GM20000 (cell line): ENCODE results near the gene LRRFIP1.

Experiments used
- DNase-seq: peaks from one replicate; pipeline ENCODE4 v3.0.0; 2012; ENCODE audit warnings: low spot score
- TF ChIP-seq, protein P1 (sequence below): IDR thresholded peaks from 2 replicates; pipeline ENCODE4 v1.5.1; 2012; ENCODE audit warnings: mild to moderate bottlenecking, control low read depth; ENCODE audit errors: extremely low read depth, missing control alignments

LRRFIP1 gene

DNA sequence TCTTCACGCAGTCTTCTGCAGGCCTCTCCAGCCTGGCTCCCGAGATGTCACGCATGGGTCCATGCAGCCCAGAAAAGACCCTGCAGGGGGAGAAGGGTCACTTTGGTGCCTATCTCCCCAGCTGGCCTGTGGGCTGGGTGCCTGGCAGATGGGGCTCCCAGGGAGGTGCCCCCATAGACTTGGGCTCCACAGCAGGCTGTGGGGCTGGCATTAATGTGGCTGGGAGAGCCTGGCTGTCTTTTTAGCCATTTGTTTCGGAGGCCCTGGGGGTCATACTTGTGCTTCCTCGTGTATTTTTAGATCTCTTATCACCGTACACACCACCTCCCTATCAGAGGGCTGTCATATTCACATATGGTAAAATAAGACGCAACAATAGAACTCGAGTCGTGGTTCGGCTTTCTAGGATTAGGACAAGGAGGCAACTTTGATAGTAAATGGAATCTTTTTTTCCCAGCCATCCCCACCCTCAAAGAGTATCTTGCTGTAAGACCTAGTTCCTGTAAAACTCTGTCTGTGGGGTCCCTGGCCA is 74.5 kb downstream of the LRRFIP1 start:
- DNase-seq: no peak
- TF ChIP-seq, protein P1, sequence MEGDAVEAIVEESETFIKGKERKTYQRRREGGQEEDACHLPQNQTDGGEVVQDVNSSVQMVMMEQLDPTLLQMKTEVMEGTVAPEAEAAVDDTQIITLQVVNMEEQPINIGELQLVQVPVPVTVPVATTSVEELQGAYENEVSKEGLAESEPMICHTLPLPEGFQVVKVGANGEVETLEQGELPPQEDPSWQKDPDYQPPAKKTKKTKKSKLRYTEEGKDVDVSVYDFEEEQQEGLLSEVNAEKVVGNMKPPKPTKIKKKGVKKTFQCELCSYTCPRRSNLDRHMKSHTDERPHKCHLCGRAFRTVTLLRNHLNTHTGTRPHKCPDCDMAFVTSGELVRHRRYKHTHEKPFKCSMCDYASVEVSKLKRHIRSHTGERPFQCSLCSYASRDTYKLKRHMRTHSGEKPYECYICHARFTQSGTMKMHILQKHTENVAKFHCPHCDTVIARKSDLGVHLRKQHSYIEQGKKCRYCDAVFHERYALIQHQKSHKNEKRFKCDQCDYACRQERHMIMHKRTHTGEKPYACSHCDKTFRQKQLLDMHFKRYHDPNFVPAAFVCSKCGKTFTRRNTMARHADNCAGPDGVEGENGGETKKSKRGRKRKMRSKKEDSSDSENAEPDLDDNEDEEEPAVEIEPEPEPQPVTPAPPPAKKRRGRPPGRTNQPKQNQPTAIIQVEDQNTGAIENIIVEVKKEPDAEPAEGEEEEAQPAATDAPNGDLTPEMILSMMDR: no peak

DNA sequence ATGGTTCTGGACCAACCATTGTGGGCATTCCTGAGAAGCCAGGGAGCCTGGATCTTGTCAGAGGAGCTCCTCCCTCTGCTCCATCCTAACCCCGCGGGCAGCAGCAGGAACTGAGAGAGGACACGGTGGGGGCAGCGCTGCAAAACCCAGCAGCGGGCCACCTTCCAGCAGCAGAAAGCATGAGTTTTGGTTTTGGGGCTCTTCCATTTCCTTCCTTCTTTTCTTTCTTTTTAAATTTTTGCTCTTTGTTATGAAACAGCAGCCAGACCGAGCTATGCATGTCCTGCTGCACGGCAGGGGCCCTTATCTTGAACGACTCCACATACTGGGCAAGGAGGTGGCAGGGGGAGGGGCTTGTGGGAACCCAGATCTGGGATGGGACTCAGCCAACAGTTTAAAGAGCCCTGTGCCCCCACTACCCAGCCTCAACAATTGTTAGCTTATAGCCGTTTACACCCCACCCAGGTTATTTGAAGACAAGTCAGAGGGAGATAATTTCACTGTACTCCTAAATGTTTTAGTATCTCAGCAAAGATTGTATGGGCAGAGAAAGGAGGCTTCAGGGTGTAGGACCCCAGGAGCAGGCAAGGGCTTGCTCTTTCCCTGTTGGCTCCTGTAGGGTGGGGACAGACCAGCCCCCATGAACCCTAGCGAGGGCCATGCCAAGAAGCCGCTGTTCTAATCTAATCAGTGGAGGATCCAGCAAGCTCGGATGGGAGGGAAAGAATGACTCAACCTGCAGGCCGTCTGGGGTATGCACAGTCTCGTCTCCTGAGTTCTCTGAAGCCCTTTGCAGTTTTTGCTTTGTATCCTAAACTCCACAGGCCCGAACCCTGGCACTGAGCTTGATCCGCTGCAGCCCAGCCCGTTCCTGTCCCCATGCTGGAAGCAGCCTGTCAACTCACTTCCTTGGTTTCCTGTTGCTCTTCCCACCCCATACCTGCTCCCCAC is 75.3 kb downstream of the LRRFIP1 start:
- no peak for DNase-seq
- TF ChIP-seq, protein P1: no peak

GRCh38 chr2:237704501-237705434 is 77.4 kb downstream of the LRRFIP1 start:
- DNase-seq: no peak
- TF ChIP-seq, protein P1: no peak

DNA sequence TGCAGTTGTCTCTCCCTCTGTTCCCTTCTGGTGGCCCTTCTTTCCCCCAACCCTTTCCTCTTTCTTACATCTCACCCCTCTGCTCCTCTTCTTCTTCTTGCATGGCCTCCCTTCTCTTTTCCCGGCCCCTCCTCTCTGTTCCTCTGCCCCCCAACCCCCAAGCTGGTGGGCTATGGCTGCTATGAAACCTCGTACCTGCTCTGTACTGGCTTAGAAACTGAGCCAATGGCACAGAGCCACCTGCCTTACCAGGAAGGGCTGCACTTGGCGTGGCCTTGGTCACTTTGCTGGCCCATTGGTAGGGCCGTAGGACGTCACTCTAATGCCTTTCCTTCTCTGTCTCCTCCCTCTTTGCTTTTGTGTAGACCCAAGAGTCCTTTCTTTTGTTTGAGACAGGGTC is 78.9 kb downstream of the LRRFIP1 start:
- TF ChIP-seq, protein P1: no peak
- no peak for DNase-seq

DNA sequence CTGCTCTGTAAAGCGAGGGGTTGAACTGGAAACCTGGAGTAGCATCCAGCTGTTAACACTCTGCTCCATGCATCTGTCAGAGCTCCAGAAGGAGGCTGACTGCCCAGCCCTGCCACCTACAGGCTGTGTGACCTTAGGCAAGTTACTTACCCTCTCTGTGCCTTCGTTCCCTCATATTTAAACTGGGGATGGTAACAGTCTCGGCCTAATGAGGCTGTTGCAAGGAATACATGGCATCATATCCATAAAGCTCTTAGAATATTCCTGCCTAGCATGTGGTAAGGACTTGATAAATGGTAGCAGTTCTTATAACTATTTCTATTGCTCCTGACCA is 80.6 kb downstream of the LRRFIP1 start:
- TF ChIP-seq, protein P1: no peak
- no peak for DNase-seq

GRCh38 chr2:237708491-237708890 is 81.1 kb downstream of the LRRFIP1 start:
- TF ChIP-seq, protein P1: no peak
- no peak for DNase-seq

GRCh38 chr2:237708961-237709360 is 81.6 kb downstream of the LRRFIP1 start:
- TF ChIP-seq, protein P1: no peak
- no peak for DNase-seq
